ENCODE results near the gene NAA20.

NAA20 gene

GRCh38 chr20:19990850-19991249, 26.3 kb upstream of the NAA20 start:
- TF ChIP-seq, protein P1, sequence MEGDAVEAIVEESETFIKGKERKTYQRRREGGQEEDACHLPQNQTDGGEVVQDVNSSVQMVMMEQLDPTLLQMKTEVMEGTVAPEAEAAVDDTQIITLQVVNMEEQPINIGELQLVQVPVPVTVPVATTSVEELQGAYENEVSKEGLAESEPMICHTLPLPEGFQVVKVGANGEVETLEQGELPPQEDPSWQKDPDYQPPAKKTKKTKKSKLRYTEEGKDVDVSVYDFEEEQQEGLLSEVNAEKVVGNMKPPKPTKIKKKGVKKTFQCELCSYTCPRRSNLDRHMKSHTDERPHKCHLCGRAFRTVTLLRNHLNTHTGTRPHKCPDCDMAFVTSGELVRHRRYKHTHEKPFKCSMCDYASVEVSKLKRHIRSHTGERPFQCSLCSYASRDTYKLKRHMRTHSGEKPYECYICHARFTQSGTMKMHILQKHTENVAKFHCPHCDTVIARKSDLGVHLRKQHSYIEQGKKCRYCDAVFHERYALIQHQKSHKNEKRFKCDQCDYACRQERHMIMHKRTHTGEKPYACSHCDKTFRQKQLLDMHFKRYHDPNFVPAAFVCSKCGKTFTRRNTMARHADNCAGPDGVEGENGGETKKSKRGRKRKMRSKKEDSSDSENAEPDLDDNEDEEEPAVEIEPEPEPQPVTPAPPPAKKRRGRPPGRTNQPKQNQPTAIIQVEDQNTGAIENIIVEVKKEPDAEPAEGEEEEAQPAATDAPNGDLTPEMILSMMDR (IDR thresholded peaks at IDR 0.05; ENCODE audit: borderline replicate concordance, insufficient read depth, low read depth, low read length), result no peak
- H3K4me3 ChIP-seq (ENCODE audit: low read depth, low read length), result no peak overlapping the region

- TF ChIP-seq, protein P1 (IDR thresholded peaks at IDR 0.05; ENCODE audit: borderline replicate concordance, insufficient read depth, low read depth, low read length), result no peak
- no peak overlapping the region for H3K4me3 ChIP-seq (ENCODE audit: low read depth, low read length)
Measured at GRCh38 chr20:19991308-19991707, 25.9 kb upstream of the NAA20 start.

GRCh38 chr20:19991854-19992253, 25.3 kb upstream of the NAA20 start:
- no peak overlapping the region for H3K4me3 ChIP-seq (ENCODE audit: low read depth, low read length)
- TF ChIP-seq, protein P1 (IDR thresholded peaks at IDR 0.05; ENCODE audit: borderline replicate concordance, insufficient read depth, low read depth, low read length), result no peak

DNA sequence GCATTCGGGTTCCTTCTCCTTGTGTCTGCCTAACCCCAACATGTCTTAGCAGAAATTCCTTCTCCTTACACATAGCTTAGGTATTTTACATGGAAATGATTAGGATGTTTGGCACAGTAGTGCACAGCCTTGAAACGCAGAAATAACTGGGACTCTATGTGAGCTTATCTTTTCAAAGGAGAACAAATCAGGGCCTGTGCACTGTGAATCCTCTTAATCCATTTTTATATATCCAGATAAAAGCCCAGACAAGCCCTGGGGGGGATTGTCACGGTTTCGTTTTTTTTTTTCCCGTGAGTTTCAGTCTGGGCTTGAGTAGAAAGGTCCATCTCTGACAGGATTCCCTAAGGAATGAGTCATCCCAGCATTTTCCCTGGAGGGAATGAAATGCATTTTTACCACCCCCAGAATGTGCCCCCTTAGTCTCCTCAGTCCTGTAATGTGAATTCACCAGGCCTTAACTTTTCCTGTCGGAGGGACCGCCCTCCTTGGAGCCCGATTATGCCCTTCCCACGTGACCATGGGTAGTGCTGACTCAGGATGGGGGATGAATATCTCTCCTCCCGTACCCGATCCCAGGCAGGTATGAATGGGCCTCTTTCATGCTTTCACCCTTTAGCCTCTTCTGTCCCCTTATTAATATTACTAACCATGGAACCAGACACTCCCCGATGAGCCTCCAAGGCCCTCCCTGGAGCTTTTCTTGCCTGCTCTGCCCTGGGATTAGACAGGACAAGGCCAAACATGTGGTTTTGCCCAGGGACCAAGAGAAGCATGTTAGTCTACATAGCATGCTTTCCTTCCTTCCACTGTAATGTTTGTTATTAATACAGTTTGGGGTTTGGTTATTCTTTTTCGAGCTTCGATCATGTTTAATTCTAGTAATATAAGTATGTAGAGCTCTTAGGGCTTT, 23.9 kb upstream of the NAA20 start:
- H3K4me3 ChIP-seq (ENCODE audit: low read depth, low read length), result no peak overlapping the region
- TF ChIP-seq, protein P1 (IDR thresholded peaks at IDR 0.05; ENCODE audit: borderline replicate concordance, insufficient read depth, low read depth, low read length), result no peak

GRCh38 chr20:19993958-19994669, 23.0 kb upstream of the NAA20 start:
- TF ChIP-seq, protein P1 (IDR thresholded peaks at IDR 0.05; ENCODE audit: borderline replicate concordance, insufficient read depth, low read depth, low read length), result no peak
- H3K4me3 ChIP-seq (ENCODE audit: low read depth, low read length), result no peak overlapping the region

GRCh38 chr20:19995220-19995863, 21.8 kb upstream of the NAA20 start:
- no peak overlapping the region for H3K4me3 ChIP-seq (ENCODE audit: low read depth, low read length)
- TF ChIP-seq, protein P1 (IDR thresholded peaks at IDR 0.05; ENCODE audit: borderline replicate concordance, insufficient read depth, low read depth, low read length), result peak; percentile 54; the same call in 1 of the 2 replicates
